Embryonic facial prominence (tissue), 1 donor: ENCODE measurements around the gene YRDC.
"Not testable (repeated sequence)": the region's sequence is repeated elsewhere in the genome, so short reads cannot be mapped to it uniquely, and the experiment has no call there.

Experiments used
- DNase-seq: peaks from one replicate; pipeline ENCODE4 v3.0.0-alpha.2; 2016; ENCODE audit errors: extremely low spot score

Gene YRDC

DNA sequence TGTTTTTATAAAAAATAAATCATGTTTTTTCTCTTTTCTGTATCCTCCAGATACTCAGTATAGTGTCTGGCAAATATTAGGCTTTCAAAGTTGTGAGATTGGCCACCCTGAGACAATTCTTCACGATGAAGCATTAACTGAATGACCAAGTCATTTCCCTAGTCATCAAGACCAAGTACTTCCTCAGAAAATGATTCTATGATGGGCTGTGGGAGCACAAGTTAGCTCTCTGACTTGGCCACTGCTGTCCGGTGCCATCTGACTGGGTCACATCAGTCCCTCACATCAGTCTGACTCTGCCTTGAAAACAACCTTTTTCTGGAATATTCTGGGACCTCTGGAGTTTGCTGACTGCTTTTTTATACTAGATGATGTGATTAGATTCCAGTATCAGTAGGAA lies 13.5 kb upstream of the YRDC start:
- DNase-seq = no peak

DNA sequence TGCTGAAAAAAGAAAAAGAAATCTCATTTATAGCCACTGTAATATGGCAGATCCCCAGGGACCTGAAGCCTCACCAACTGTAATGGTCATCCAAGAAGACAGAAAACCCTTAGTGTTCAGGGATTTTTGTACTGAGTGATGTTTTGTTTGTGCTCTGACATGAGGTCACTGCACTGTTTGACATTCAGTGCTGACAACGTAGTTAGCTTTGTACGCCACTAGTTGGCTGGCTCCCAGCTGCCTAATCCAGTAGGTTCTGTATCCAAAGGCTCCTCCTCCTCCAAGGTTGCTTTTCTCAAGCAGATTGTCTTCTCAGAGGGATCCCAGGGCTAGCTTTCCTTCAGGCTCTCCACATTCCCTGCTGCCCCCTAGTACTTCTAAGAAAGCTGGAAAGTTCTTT lies 9.5 kb upstream of the YRDC start:
- no peak for DNase-seq

DNA sequence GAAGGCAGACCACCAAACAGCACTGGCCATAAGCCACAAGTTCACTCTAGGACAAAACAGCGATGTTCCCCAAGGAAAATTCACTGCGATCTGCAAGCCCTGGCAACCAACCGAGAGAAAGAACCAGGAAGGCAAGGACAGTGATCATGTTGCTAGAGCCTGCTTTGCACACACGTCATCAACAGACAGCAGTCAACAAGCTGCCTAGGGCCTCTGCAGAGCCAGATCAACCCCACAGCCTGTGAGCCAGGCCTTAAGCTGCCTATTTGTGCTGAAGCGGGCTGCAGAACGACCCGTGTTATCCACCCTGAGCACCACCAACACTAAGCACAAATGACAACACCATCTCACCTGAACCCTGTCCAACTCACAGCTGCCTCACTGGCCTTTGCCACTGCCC lies 6.2 kb upstream of the YRDC start:
- no peak for DNase-seq

DNA sequence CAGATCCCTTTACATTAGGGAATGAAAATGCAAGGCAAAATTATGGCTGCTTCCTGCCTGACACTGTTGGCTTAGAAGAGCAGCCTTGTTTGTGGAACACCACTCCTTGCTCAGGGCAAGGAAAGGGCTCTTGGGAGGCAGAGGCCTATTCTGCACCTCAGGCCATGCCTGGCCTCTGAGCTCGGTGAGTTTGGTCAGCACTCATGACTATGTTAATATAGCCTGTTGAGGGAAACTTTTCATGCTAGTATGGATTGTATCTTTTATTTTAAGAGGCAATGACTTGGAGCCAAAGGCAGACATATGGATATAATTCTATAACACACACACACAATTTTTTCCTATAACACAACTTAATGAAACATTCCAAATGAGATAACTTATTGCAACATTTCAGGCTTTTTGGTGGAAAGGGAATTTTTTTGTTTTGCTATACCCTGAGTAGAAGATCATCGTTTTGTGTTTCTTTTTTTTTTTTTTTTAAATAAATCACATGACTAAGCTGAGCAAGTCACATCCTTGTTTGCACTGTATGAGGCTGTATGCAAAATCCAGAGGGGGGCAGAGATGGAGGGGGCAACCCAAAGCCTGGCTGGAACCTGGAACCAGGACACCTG lies 5.6 kb upstream of the YRDC start:
- DNase-seq = no peak

DNA sequence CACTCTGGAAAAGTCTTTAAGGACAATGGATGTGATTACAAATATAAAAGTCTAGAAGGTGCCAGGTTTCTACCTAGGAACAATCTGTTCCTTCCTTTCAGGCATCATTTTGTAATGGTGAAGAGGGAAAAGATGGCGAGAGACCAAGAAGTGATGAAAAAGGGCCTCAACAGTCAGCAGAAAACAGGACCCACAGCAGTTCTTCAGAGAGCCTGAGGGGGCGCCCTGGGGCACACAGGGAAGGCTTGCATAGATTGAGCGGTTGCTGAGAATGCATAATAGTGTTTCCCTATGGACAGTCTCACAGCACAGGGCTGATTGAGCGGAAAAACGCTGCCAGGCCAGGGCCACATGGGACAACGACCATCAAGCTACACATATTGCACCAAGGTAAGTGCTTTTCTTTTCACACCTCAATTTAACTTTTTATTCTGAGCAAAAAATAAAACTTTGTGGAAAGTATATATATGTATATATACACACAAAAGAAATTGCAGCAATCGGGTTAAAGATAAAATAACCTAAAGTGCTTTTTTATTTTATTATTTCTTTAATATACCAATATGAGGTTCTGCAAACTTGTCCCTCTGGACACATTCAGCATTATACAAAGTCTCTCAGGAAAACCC lies 3.1 kb upstream of the YRDC start:
- no peak for DNase-seq

DNA sequence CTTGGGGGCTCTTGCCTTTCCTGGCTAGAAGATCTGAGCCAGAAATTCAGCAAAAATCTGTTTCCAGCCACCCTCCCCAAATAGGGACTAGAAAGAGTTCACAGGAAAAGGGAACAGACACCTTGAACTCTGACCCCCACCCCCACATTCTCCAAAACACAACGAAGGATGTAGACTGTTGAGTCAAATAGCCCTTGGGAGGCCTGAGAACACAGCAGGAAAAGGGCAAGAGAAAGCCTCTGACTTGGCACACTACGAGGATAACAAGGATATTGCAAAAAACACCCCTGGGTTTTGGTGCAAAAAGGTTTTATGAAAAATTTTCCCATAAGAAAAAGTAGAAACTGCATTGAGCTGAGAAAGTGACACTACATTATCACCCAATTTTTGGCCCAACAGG lies 1.9 kb upstream of the YRDC start:
- DNase-seq = no peak

DNA sequence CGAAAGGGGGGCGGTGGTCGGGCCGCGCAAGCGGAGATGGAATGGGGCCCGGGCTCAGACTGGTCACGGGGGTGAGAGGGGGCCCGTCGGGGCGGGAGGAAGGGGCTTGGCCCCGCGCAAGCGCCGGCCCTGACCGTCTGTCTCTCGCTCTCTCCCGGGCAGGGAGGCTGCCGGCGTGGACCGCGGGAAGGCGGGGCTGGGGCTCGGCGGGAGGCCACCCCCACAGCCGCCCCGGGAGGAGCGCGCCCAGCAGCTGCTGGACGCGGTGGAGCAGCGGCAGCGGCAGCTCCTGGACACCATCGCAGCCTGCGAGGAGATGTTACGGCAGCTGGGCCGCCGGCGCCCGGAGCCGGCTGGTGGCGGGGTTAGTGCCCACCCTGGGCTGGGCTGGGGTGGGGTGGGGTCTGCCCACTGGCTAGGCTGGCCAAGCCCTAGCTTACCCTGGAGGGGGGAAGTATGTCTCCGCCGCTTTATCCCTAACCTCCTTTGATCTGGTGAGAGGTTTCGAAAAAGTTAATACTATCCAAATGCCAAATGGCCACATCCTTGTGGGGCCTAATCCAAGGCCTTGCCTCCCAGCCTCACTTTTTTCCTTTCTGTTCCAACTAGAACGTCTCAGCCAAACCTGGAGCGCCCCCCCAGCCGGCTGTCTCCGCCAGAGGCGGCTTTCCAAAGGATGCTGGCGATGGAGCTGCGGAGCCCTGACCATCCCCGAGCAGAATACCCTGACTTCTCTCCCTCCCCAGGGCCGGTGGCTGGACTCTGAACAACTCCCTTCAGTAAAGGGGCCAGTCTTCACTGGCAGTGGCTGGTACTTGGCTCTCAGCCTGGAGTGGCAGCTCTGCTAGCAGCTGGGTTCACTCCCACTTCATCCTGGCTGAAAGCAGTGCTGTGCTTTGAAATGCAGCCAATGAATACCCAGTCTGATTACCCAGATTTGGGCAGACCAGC lies 636 bp upstream of the YRDC start:
- DNase-seq = no peak

DNA sequence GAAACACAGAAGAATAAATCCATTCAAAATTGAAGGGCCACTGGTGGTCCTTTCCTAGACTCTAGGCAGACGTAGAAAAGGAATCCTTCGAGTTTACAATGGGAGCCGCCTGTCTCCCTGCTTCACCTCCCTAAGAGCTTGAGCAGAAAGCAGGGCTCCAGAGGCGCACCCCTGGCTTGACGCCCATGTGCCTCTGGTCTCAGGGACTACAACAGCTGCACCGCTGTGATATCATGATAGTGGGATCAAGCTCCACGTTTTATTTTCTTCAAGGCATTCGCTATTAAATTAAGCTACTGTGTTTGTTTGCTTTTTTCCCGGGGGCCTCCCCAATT lies 821 bp downstream of the YRDC start:
- DNase-seq = no peak

DNA sequence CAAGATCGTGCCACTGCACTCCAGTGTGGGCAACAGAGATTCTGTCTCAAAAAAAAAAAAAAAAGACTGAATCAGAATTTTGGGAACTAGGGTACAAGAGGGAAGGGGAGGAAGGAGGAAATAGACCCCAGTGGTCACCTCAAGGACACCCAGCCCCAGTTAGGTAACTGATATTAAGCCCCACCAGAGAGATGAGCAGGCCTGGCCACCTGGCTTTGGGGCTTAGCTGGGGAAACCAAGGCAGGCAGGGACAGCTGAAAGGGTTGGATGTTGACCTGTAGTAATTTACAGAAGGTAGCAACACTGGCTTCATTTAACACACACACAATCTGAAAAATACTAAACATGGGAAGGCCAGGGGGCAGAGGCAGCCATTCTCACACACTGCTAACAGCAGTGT lies 5.6 kb downstream of the YRDC start:
- DNase-seq = no peak

DNA sequence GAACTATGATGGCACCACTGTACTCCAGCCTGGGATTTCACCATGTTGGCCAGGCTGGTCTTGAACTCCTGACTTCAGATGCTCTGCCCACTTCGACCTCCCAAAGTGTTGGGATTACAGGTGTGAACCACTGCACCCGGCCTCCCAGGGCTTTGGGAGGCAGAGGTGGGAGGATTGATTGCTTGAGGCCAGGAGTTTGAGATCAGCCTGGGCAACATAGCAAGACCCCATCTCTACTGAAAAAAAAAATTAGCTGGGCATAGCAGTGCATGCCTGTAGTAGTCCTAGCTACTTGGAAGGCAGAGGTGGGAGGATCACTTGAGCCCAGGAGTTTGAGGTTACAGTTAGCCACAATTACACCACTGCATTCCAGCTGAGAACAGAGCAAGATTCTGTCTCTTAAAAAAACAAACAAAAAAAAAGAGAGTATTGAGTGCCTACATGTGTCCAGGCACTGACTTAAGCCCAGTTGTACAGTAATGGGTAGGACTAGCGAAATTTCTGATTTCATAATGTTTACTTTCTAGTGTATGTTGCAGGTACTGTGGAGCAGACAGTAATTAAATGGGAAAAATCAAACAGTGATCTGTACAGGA lies 10.2 kb downstream of the YRDC start:
- DNase-seq = no peak

DNA sequence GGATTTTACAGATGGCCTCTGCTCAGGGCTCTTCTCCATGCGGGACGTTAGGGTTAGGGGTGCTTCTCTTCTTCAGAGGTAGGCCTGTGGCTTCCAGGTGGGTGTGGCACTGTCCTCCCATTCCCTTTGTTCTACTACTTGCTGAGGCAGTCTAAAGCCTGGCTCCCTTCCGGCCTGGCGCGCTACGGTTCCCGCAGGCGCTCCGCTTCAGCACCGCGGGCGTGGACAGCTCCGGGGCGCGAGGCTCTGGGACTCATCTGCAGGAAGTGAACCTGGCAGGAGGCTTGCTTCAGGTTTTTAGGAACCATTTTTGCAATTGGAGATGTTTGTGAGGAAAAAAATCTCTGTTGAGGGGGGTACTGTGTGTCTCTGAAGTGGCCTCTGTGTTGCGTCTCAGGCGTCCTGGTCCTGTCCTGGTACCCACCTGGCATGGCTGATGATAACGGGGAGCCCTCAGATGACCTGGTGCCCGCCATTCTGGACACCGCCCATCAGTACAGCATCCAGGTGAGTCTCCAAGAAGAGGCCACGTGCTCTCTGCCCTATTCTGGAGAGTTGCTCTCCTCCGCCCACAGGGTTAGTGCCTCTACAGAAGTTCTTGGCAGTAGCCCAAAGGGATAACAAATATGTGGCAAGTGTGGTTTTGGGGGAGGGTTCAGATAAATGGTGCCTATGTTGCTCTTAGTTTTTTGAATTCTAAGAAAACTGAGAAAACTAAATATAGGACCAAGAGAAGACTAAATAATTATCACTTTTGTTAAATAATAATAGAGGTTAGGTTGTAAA lies 12.5 kb downstream of the YRDC start:
- DNase-seq = no peak

DNA sequence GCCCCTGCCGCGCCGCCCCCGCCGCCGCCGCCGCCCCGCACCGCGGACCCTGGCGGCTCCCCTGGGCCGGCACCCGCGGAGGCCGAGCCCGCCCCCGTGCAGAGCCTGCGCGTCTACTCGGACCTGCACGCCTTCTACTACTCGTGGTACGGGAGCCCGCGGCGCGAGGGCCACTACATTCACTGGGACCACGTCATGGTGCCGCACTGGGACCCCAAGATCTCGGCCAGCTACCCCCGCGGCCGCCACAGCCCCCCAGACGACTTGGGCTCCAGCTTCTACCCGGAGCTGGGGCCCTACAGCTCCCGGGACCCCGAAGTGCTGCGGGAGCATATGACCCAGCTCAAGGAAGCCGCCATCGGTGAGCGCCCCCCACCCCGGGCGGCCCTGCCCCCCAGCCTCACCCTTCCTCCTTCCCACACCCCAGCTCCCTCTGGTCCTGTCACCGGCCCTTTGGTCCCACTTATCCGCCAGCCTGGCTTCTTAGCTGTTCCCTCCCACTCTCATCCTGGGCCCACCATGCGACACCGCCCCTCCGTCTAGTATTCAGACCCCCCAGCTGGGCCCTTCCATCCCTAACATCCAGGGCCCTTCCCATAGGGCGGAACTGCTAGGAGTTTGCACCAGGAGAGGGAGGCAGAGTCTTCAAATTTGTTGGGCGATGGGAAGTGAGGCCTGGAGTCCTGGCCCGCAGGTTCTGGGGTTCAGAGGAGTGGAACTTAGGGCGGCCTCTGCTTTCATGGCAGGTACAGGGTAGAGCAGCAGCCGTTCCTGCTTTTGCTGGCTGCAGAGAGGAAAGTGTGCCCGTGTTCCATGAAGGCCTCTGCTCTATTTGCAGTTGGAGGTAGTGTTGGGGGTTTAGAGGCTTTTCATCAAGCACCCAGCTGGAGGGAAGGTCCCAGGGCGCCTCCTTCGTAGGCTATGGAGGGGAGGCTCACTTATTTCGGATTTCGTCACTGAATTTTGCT lies 13.4 kb downstream of the YRDC start:
- no peak for DNase-seq

DNA sequence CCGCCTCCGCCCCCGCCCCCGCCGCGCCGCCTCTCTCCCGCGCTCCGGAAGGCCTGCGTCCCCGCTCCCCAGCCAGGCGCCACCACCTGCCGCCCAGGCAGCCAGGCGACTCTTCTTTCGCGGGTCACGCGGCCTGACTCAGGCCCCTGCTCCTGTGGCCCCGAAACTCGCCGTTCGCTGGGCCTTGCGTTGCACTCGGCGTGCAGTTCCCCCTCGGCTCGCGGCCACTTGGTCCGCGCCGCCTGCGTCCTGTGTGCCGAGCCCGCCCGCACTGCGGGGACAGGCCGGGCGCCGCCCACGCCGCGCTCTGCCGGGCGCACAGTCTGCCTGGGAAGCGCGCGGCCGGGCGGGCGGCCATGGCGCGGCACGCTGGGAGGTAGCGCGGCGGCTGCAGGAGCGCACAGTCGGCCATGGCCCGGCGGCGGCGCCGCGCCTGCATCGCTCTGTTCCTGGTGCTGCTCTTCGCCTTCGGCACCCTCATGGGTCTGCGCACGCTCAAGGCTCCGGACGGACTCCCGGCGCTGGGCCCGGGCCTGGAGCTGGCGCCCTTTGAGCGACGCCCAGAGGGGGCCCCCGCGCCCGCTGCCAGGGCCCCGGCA lies 14.1 kb downstream of the YRDC start, which contains the start of gene MANEAL:
MANEAL (plus strand) TSS at position 75 of the 599 bp plus-strand sequence; CDS start at position 411, 336 bp downstream.
- no peak for DNase-seq

DNA sequence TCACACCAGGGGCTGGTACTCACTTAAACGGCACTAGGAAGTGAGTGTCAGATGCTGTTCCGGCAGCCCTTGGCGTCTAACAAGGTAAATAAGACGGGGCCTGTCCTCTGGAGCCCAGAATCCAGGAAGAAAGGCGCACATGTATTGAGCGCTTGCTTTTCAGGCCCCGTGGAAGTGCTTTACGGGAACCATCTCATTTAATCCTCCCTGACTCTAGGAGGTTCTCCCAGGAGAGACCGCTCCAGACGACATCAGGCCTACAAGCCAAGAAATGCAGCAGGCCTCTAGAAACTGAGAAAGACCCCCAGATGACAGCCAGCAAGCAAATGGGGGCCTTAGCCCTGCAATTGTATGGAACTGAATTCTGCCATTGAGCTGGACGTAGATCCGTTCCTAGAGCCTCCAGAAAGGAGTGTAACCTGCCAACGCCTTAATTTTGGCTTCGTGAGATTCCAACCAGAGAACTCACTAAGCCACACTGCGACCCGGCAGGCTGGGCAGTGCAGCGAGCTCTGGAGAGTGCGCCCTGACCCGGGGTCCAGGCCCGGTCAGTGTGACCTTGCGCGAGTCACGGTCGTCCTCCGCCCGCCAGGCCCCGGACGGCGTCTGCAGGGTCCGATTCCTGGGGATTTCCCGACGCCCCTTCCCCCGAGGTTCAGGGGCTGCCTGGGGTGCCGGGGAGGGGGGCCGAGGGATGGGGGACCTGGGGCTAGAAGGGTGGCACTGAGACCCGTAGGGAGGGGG lies 14.9 kb downstream of the YRDC start:
- no peak for DNase-seq

DNA sequence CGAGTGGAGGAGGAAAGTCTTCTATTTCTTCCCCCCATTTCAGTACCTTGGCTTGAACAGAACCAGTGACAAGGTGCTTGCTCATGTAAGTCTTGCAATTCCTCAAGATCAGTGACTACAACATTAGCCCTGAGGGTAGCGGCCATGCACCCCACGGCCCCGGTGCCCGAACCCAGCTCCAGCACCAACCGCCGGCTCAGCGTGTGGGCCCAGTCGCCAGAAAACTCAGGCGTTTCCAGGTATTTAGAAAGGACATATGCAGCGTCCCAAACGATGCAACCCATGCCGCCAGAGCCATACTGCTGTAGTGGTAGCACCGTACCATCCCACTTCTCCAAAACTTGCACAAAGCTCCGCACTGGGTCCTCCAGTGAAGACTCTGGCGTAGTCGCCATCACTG lies 25.5 kb downstream of the YRDC start:
- no peak for DNase-seq

DNA sequence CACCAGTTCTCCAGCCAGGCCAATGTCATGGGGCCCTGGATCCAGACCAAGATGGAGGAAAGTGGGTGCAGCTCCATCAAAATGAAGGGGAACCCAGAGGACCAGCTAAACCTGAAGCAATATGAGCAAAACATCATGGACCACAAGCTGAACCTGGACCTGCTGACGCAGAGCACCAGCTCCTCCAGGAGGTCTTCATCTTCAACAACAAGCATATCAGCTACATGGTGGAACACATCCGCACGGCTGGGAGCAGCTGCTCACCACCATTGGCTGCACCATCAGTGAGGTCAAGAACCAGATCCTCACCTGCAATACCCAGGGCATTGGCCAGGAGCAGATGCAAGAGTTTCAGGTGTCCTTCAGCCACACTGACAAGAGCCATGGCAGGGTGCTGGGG lies 29.4 kb downstream of the YRDC start:
- no peak for DNase-seq

DNA sequence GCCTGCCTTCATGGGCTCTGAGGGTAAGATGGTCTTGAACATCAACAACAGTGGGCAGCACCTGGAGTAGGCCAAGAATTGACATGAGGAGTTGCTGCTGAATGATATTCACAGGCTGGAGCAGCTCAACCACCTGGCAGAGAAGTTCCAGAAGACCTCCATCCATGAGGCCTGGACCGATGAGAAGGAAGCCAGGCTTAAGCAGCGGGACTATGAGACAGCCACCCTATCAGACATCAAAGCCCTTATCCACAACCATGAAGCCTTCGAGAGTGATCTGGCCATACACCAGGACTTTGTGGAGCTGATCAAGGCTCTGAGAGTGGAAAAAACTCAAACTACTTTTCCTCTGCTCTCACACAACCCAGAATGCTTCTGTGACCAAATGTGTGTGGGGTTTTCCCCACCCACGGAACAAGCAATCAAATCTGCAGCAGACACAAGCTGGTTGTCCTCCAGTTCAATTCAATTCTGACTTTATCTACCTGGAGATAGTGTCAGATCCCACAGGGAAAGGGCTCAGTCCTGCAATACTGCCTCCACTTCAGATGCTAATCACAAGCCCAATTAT lies 31.0 kb downstream of the YRDC start:
- no peak for DNase-seq

DNA sequence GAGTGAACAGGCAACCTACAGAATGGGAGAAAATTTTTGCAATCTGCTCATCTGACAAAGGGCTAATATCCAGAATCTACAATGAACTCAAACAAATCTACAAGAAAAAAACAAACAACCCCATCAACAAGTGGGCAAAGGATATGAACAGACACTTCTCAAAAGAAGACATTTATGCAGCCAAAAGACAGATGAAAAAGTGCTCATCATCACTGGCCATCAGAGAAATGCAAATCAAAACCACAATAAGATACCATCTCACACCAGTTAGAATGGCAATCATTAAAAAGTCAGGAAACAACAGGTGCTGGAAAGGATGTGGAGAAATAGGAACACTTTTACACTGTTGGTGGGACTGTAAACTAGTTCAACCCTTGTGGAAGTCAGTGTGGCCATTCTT lies 36.6 kb downstream of the YRDC start:
- not testable (repeated sequence) for DNase-seq

DNA sequence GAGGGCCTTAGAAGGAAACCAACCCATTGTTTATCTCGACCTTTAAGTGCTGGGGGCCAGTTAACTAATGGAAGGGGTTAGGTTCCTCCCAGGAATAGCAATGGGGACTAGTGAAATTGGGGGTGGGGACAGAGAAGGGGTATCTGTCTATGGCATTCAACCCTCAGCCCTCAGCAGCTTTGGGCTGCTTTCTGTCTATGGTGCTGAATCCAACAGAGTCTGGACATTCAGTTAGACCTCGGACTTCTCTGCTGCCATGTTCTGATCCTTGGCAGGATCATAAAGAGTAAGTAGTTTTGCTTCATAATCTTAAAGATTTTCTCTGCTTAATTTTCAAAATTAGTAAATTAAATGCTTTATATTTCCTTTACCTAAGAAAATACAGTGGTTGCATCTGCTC lies 40.5 kb downstream of the YRDC start:
- no peak for DNase-seq
